H9 (cell line): ENCODE data around the gene CADM1. TPM values are rescaled to one million over a fixed set of nuclear protein-coding genes. Genes with fewer than 3 reads are reported as not detected.

ENCODE experiments used
- DNase-seq: peaks from one replicate; pipeline ENCODE4 v3.0.0-alpha.2; 2017
- H2AFZ ChIP-seq: one replicate; pipeline ENCODE4 v1.6.1; 2013; ENCODE audit warnings: mild to moderate bottlenecking, low read length, control low read depth, moderate library complexity
- H2AK5ac ChIP-seq: 2 replicates; pipeline ENCODE4 v1.6.1; 2013; ENCODE audit warnings: low read length, control low read depth, mixed read lengths; ENCODE audit not compliant: insufficient read length
- H2BK120ac ChIP-seq: one replicate; pipeline ENCODE4 v1.6.1; 2013; ENCODE audit warnings: low read depth, mild to moderate bottlenecking, low read length, control low read depth, inconsistent platforms; ENCODE audit not compliant: poor library complexity, severe bottlenecking
- H2BK12ac ChIP-seq: 2 replicates; pipeline ENCODE4 v1.6.1; 2013; ENCODE audit warnings: low read length, control low read depth, mixed read lengths, low read depth; ENCODE audit not compliant: insufficient read length
- H2BK15ac ChIP-seq: 2 replicates; pipeline ENCODE4 v1.6.1; 2013; ENCODE audit warnings: low read depth, low read length, control low read depth
- H2BK20ac ChIP-seq: one replicate; pipeline ENCODE4 v1.6.1; 2013; ENCODE audit warnings: low read depth, mild to moderate bottlenecking, low read length, control low read depth, inconsistent platforms; ENCODE audit not compliant: poor library complexity, severe bottlenecking
- H2BK5ac ChIP-seq: 2 replicates; pipeline ENCODE4 v1.6.1; 2013; ENCODE audit warnings: low read length, control low read depth, mixed read lengths; ENCODE audit not compliant: insufficient read length
- H3K14ac ChIP-seq: 2 replicates; pipeline ENCODE4 v1.6.1; 2013; ENCODE audit warnings: low read length, control low read depth; ENCODE audit not compliant: insufficient read depth
- H3K18ac ChIP-seq: 2 replicates; pipeline ENCODE4 v1.6.1; 2013; ENCODE audit warnings: low read depth, mild to moderate bottlenecking, mixed read lengths, low read length, control low read depth; ENCODE audit not compliant: insufficient read length
- H3K23ac ChIP-seq: 2 replicates; pipeline ENCODE4 v1.6.1; 2013; ENCODE audit warnings: low read length, control low read depth, mixed read lengths, low read depth; ENCODE audit not compliant: insufficient read length
- H3K23me2 ChIP-seq: 2 replicates; pipeline ENCODE4 v1.6.1; 2013; ENCODE audit warnings: low read depth, mild to moderate bottlenecking, mixed read lengths, low read length, control low read depth; ENCODE audit not compliant: insufficient read length, poor library complexity, severe bottlenecking
- H3K27ac ChIP-seq: 2 replicates; pipeline ENCODE4 v1.5.1; 2013; ENCODE audit warnings: low read length, control low read depth, mixed read lengths, low read depth; ENCODE audit not compliant: insufficient read length
- H3K27me3 ChIP-seq: 2 replicates; pipeline ENCODE4 v1.6.1; 2013; ENCODE audit warnings: low read length, control low read depth, inconsistent platforms; ENCODE audit not compliant: insufficient read depth
- H3K4ac ChIP-seq: 2 replicates; pipeline ENCODE4 v1.6.1; 2013; ENCODE audit warnings: low read depth, mild to moderate bottlenecking, control low read depth, inconsistent platforms, low read length, moderate library complexity
- H3K4me1 ChIP-seq: 2 replicates; pipeline ENCODE4 v1.6.1; 2013; ENCODE audit warnings: low read length, control low read depth, inconsistent platforms; ENCODE audit not compliant: insufficient read depth
- H3K4me2 ChIP-seq: 2 replicates; pipeline ENCODE4 v1.6.1; 2013; ENCODE audit warnings: low read length, control low read depth, mixed read lengths; ENCODE audit not compliant: insufficient read length, insufficient read depth
- H3K56ac ChIP-seq: 2 replicates; pipeline ENCODE4 v1.6.1; 2013; ENCODE audit warnings: low read depth, mild to moderate bottlenecking, mixed read lengths, low read length, control low read depth; ENCODE audit not compliant: insufficient read length
- H3K79me1 ChIP-seq: 2 replicates; pipeline ENCODE4 v1.6.1; 2013; ENCODE audit warnings: low read depth, mild to moderate bottlenecking, moderate library complexity, low read length, control low read depth, inconsistent platforms; ENCODE audit not compliant: insufficient read depth, poor library complexity, severe bottlenecking
- H3K79me2 ChIP-seq: 2 replicates; pipeline ENCODE4 v1.6.1; 2013; ENCODE audit warnings: low read length, control low read depth, inconsistent platforms; ENCODE audit not compliant: insufficient read depth
- H3K9ac ChIP-seq: 2 replicates; pipeline ENCODE4 v1.6.1; 2013; ENCODE audit warnings: low read length, control low read depth, mixed read lengths; ENCODE audit not compliant: insufficient read length; ENCODE audit errors: extremely low read depth
- H3K9me3 ChIP-seq: one replicate; pipeline ENCODE4 v1.6.1; 2013; ENCODE audit warnings: low read depth, low read length, inconsistent platforms; ENCODE audit not compliant: control insufficient read depth
- H3T11ph ChIP-seq: one replicate; pipeline ENCODE4 v1.6.1; 2013; ENCODE audit warnings: mild to moderate bottlenecking, low read length, control low read depth, inconsistent platforms
- H4K20me1 ChIP-seq: one replicate; pipeline ENCODE4 v1.6.1; 2013; ENCODE audit not compliant: control insufficient read depth, insufficient read length, insufficient read depth
- H4K5ac ChIP-seq: 2 replicates; pipeline ENCODE4 v1.6.1; 2013; ENCODE audit warnings: low read depth, mild to moderate bottlenecking, mixed read lengths, low read length, control low read depth; ENCODE audit not compliant: insufficient read length
- H4K8ac ChIP-seq: replicated peaks from 2 replicates; pipeline ENCODE4 v1.6.1; 2013; ENCODE audit warnings: low read length, control low read depth, mixed read lengths, low read depth; ENCODE audit not compliant: insufficient read length
- H4K91ac ChIP-seq: 2 replicates; pipeline ENCODE4 v1.6.1; 2013; ENCODE audit warnings: low read depth, mild to moderate bottlenecking, moderate library complexity, mixed read lengths, low read length, control low read depth; ENCODE audit not compliant: insufficient read length
- H3K27ac Mint-ChIP-seq, 3 experiments: 2 replicates in 2 of 3; 3 replicates in 1 of 3; pipeline ENCODE4 v1.8.0; 2020 to 2021; ENCODE audit warnings: mixed read lengths in 3 of 3, mild to moderate bottlenecking in 1 of 3, moderate library complexity in 1 of 3
- H3K27me3 Mint-ChIP-seq: 2 replicates; pipeline ENCODE4 v1.8.0; 2021; ENCODE audit warnings: low read depth, mild to moderate bottlenecking, moderate library complexity, mixed read lengths
- H3K36me3 Mint-ChIP-seq, 3 experiments: 2 replicates in 2 of 3; 3 replicates in 1 of 3; pipeline ENCODE4 v1.8.0; 2020 to 2021; ENCODE audit warnings: low read depth in 3 of 3, mixed read lengths in 3 of 3; ENCODE audit not compliant: insufficient read depth in 1 of 3
- H3K4me1 Mint-ChIP-seq, 2 experiments: 2 replicates each; pipeline ENCODE4 v1.8.0; 2020; ENCODE audit warnings: mixed read lengths in 2 of 2
- H3K4me3 Mint-ChIP-seq, 2 experiments: 2 replicates in 1 of 2; 3 replicates in 1 of 2; pipeline ENCODE4 v1.8.0; 2020 to 2021; ENCODE audit warnings: mild to moderate bottlenecking in 2 of 2, mixed read lengths in 2 of 2, moderate library complexity in 1 of 2
- H3K9me3 Mint-ChIP-seq, 2 experiments: 2 replicates in 1 of 2; 3 replicates in 1 of 2; pipeline ENCODE4 v1.8.0; 2020; ENCODE audit warnings: mild to moderate bottlenecking in 2 of 2, mixed read lengths in 2 of 2, moderate library complexity in 1 of 2
- WGBS: extraction: QIAGEN DNeasy Blood & Tissue Kit; methylation state at CpG from one replicate; pipeline ENCODE4 v1.1.7; 2013; ENCODE audit warnings: missing lambda C conversion rate, low lambda C conversion rate, mixed read lengths; ENCODE audit not compliant: insufficient read length; ENCODE audit errors: extremely low coverage; 5-methylcytosine and 5-hydroxymethylcytosine counted together
- total RNA-seq: library from RNA; stranded (reverse); gene quantifications from 2 replicates; pipeline ENCODE4 v1.2.1, GENCODE V29; 2021
- TF ChIP-seq, protein P1 (sequence below): fragments of 200-600 bp; sonication (generic); conservative IDR thresholded peaks from 3 replicates; pipeline ENCODE4 v1.8.0; 2021; ENCODE audit warnings: antibody characterized with exemption, mild to moderate bottlenecking

Gene CADM1
- total RNA-seq, 1 experiment from 2014 or later = 11.9 TPM

DNA sequence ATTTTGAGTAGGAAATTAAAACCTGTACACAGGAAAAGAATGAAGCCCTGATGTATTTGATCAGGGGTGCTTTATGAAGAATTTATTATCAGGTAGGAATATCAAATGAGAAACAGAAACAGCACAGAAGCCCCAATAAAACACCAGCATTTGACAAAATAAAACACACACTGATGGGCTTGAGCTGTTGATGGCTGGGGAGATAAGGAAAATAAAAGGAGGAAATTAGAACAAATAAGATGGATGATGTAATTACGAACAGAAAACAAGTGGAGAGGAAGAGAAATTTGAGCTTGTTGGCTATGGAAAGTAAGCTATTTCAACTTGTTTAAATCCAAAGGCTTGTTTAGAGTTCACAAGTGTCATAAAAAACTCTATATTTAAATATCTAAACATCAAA lies 213.7 kb downstream of the CADM1 start:
- H3K18ac ChIP-seq = no peak overlapping the region
- no peak overlapping the region for H3K9ac ChIP-seq
- no peak overlapping the region for H3K56ac ChIP-seq
- H3K27me3 Mint-ChIP-seq = no peaks in the 10 kb centered on the region; the same call in 1 of the 2 replicates
- no peaks in the 10 kb centered on the region for H3K4me1 ChIP-seq
- no peak overlapping the region for H2BK12ac ChIP-seq
- no peak overlapping the region for H4K5ac ChIP-seq
- H2BK15ac ChIP-seq = no peak overlapping the region
- no peak overlapping the region for H2AK5ac ChIP-seq
- TF ChIP-seq, protein P1, sequence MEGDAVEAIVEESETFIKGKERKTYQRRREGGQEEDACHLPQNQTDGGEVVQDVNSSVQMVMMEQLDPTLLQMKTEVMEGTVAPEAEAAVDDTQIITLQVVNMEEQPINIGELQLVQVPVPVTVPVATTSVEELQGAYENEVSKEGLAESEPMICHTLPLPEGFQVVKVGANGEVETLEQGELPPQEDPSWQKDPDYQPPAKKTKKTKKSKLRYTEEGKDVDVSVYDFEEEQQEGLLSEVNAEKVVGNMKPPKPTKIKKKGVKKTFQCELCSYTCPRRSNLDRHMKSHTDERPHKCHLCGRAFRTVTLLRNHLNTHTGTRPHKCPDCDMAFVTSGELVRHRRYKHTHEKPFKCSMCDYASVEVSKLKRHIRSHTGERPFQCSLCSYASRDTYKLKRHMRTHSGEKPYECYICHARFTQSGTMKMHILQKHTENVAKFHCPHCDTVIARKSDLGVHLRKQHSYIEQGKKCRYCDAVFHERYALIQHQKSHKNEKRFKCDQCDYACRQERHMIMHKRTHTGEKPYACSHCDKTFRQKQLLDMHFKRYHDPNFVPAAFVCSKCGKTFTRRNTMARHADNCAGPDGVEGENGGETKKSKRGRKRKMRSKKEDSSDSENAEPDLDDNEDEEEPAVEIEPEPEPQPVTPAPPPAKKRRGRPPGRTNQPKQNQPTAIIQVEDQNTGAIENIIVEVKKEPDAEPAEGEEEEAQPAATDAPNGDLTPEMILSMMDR = no peak
- no peak overlapping the region for H3K27ac Mint-ChIP-seq
- H3K9me3 ChIP-seq = no peaks in the 10 kb centered on the region
- no peak overlapping the region for H3T11ph ChIP-seq
- H3K23ac ChIP-seq = no peak overlapping the region
- no peak overlapping the region for H2AFZ ChIP-seq
- 100% methylated on average over 1 of the region's 1 CpG for WGBS
- no peak overlapping the region for H3K27ac ChIP-seq
- no peaks in the 10 kb centered on the region for H3K36me3 Mint-ChIP-seq
- H2BK5ac ChIP-seq = no peak overlapping the region
- H4K91ac ChIP-seq = no peak overlapping the region
- no peaks in the 10 kb centered on the region for H4K20me1 ChIP-seq
- H3K14ac ChIP-seq = no peak overlapping the region
- no peak overlapping the region for H3K4me3 Mint-ChIP-seq
- H2BK20ac ChIP-seq = no peak overlapping the region
- peaks cover 5 to 6% of the 10 kb centered on the region in 2 experiments; a peak in 2 of 4 replicates for H3K4me1 Mint-ChIP-seq
- H3K23me2 ChIP-seq = no peaks in the 10 kb centered on the region
- no peaks in the 10 kb centered on the region for H3K9me3 Mint-ChIP-seq
- H3K4ac ChIP-seq = no peak overlapping the region
- no peaks in the 10 kb centered on the region for H3K79me1 ChIP-seq
- no peak overlapping the region for H3K4me2 ChIP-seq
- H4K8ac ChIP-seq = no peak overlapping the region
- DNase-seq = no peak
- H2BK120ac ChIP-seq = no peak overlapping the region
- H3K79me2 ChIP-seq = no peaks in the 10 kb centered on the region
- H3K27me3 ChIP-seq = no peaks in the 10 kb centered on the region
